PFSK-1 (cell line): ENCODE results near the gene ALG14.

Experiments used
- POLR2AphosphoS5 ChIP-seq: IDR thresholded peaks from 2 replicates; pipeline ENCODE4 v1.6.1; 2012; ENCODE audit warnings: low read depth, mild to moderate bottlenecking, control low read depth, low read length, moderate library complexity
- SIN3A ChIP-seq: IDR thresholded peaks from 2 replicates; pipeline ENCODE4 v1.6.1; 2012; ENCODE audit warnings: mild to moderate bottlenecking, low read length, moderate library complexity, borderline replicate concordance; ENCODE audit not compliant: insufficient read depth
- TAF1 ChIP-seq: IDR thresholded peaks from 2 replicates; pipeline ENCODE4 v1.6.1; 2012; ENCODE audit warnings: low read length, control low read depth, borderline replicate concordance; ENCODE audit not compliant: insufficient read depth
- TF ChIP-seq, protein P1 (sequence below), 2 experiments: IDR thresholded peaks; 2 replicates each; pipeline versions ENCODE4 v1.6.1 to v1.8.0; 2011 to 2012; ENCODE audit warnings: low read depth in 2 of 2, low read length in 2 of 2, control low read depth in 1 of 2, inconsistent platforms in 1 of 2, mild to moderate bottlenecking in 1 of 2, moderate library complexity in 1 of 2; ENCODE audit not compliant: insufficient read depth in 1 of 2

DNA sequence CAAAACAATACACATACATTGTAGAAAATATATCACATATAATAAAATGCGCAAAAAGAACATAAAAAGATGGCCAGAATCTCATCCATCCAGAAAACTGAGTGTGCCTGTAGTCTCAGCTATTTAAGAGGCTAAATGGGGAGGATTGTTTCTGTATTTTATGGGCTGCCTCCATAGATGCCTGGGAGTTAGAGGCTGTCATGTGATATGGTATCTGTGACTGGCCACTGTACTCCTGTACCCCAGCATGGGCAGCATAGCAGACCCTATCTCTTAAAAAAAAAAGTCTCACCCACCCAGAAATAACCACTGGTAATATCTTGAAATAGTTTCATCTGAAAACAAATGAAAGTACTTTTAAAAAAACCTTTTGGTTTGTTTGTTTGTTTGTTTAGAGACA lies 40.9 kb upstream of the ALG14 start:
- TF ChIP-seq TAF1: no peak
- no peak for TF ChIP-seq POLR2AphosphoS5
- no peak for TF ChIP-seq SIN3A
- TF ChIP-seq, protein P1, sequence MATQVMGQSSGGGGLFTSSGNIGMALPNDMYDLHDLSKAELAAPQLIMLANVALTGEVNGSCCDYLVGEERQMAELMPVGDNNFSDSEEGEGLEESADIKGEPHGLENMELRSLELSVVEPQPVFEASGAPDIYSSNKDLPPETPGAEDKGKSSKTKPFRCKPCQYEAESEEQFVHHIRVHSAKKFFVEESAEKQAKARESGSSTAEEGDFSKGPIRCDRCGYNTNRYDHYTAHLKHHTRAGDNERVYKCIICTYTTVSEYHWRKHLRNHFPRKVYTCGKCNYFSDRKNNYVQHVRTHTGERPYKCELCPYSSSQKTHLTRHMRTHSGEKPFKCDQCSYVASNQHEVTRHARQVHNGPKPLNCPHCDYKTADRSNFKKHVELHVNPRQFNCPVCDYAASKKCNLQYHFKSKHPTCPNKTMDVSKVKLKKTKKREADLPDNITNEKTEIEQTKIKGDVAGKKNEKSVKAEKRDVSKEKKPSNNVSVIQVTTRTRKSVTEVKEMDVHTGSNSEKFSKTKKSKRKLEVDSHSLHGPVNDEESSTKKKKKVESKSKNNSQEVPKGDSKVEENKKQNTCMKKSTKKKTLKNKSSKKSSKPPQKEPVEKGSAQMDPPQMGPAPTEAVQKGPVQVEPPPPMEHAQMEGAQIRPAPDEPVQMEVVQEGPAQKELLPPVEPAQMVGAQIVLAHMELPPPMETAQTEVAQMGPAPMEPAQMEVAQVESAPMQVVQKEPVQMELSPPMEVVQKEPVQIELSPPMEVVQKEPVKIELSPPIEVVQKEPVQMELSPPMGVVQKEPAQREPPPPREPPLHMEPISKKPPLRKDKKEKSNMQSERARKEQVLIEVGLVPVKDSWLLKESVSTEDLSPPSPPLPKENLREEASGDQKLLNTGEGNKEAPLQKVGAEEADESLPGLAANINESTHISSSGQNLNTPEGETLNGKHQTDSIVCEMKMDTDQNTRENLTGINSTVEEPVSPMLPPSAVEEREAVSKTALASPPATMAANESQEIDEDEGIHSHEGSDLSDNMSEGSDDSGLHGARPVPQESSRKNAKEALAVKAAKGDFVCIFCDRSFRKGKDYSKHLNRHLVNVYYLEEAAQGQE (IDR thresholded peaks at IDR 0.05; ENCODE audit: insufficient read depth in 1 of 2, low read depth in 2 of 2, low read length in 2 of 2): no peak
